GM12878 (cell line): ENCODE results near the gene NPIPB8. TPM values are rescaled to one million over a fixed set of nuclear protein-coding genes. Genes with fewer than 3 reads are reported as not detected.

Experiments used
- ATAC-seq: fragments of 200-7000 bp; cut with Tn5 transposase; 3 replicates; pipeline ENCODE4 v1.9.1; 2020; ENCODE audit warnings: mild to moderate bottlenecking, moderate library complexity
- BruUV-seq: library from RNA; stranded (reverse); fragments of 400-500 nt; replicated peaks from 2 replicates; lab custom pipeline; 2021; lab: Mats Ljungman, UMichigan
- CTCF ChIA-PET: fragments of 300-600 bp; sonication (Branson Sonifier 250); formaldehyde crosslinking; extraction: SDS; loops from one replicate; lab custom pipeline; 2021; ENCODE audit warnings: inconsistent platforms; lab: Yijun Ruan, JAX
- POLR2A ChIA-PET: fragments of 350-600 bp; formaldehyde crosslinking; extraction: SDS; loops from one replicate; lab custom pipeline; 2021; ENCODE audit warnings: inconsistent platforms; lab: Charles Lee
- RAD21 ChIA-PET: fragments of 300-600 bp; sonication (Branson Sonifier 250); formaldehyde crosslinking; loops from one replicate; lab custom pipeline; 2023; ENCODE audit warnings: antibody characterized with exemption; ENCODE audit not compliant: unreplicated experiment; lab: Charles Lee
- SMC1A ChIA-PET: fragments of 300-600 bp; sonication (Branson Sonifier 250); formaldehyde crosslinking; loops from one replicate; lab custom pipeline; 2023; ENCODE audit not compliant: unreplicated experiment, uncharacterized antibody; lab: Charles Lee
- DNase-seq: peaks from one replicate; pipeline ENCODE4 v3.0.0-alpha.2; 2011; ENCODE audit warnings: low read depth, low spot score
- FAIRE-seq: peaks from 3 replicates; lab custom pipeline; 2011; peaks lifted over from hg19 to GRCh38; lab: Jason Lieb, UNC
- H2AFZ ChIP-seq: 2 replicates; pipeline ENCODE4 v1.6.0; 2011; ENCODE audit warnings: low read depth, low read length, control low read depth; ENCODE audit not compliant: control insufficient read depth
- H3K27ac ChIP-seq: 2 replicates; pipeline ENCODE4 v1.5.1; 2011; ENCODE audit warnings: control low read depth; ENCODE audit not compliant: control insufficient read depth, insufficient read depth
- H3K27me3 ChIP-seq, 2 experiments: replicated peaks in 1 of 2; 2 replicates each; pipeline versions ENCODE4 v1.6.0 to v1.6.1; 2011; ENCODE audit warnings: low read length in 1 of 2; ENCODE audit not compliant: control insufficient read depth in 2 of 2, insufficient read depth in 2 of 2
- H3K36me3 ChIP-seq, 2 experiments: 2 replicates each; pipeline ENCODE4 v1.5.1; 2011; ENCODE audit warnings: low read length in 1 of 2; ENCODE audit not compliant: control insufficient read depth in 2 of 2, insufficient read depth in 2 of 2
- H3K4me1 ChIP-seq: 2 replicates; pipeline ENCODE4 v1.6.1; 2011; ENCODE audit warnings: mild to moderate bottlenecking, low read length, moderate library complexity, mixed read lengths; ENCODE audit not compliant: control insufficient read depth, insufficient read depth
- H3K4me2 ChIP-seq: 2 replicates; pipeline ENCODE4 v1.6.0; 2011; ENCODE audit warnings: control low read depth; ENCODE audit not compliant: control insufficient read depth, insufficient read depth
- H3K4me3 ChIP-seq: fragments of 200-600 bp; sonication (generic); 2 replicates; pipeline ENCODE4 v1.5.1; 2016
- H3K79me2 ChIP-seq: 2 replicates; pipeline ENCODE4 v1.6.0; 2011; ENCODE audit warnings: low read length; ENCODE audit not compliant: control insufficient read depth, insufficient read depth
- H3K9ac ChIP-seq: 2 replicates; pipeline ENCODE4 v1.8.0; 2011; ENCODE audit warnings: low read length, control low read depth, mixed read lengths; ENCODE audit not compliant: control insufficient read depth, insufficient read depth
- H3K9me3 ChIP-seq: replicated peaks from 3 replicates; pipeline ENCODE4 v1.5.1; 2011; ENCODE audit warnings: mild to moderate bottlenecking, low read length; ENCODE audit not compliant: control insufficient read depth, insufficient read depth
- H4K20me1 ChIP-seq: 2 replicates; pipeline ENCODE4 v1.6.0; 2011; ENCODE audit not compliant: control insufficient read depth, insufficient read depth
- CREM ChIP-seq: IDR thresholded peaks from 2 replicates; pipeline ENCODE4 v1.6.1; 2014; ENCODE audit warnings: antibody characterized with exemption, low read depth
- GATAD2B ChIP-seq: fragments of 450-650 bp; conservative IDR thresholded peaks from 2 replicates; pipeline ENCODE4 v1.6.1; 2017; ENCODE audit warnings: low read depth, mild to moderate bottlenecking, moderate library complexity
- NFXL1 ChIP-seq: fragments of 450-650 bp; IDR thresholded peaks from 2 replicates; pipeline ENCODE4 v1.6.1; 2017; ENCODE audit warnings: antibody characterized with exemption, mild to moderate bottlenecking, borderline replicate concordance
- POU2F2 ChIP-seq: IDR thresholded peaks from 3 replicates; pipeline ENCODE4 v1.6.1; 2011; ENCODE audit warnings: low read depth, mild to moderate bottlenecking, low read length, borderline replicate concordance
- RB1 ChIP-seq: fragments of 450-650 bp; formaldehyde crosslinking; IDR thresholded peaks from 2 replicates; pipeline ENCODE4 v1.6.1; 2017; ENCODE audit warnings: mild to moderate bottlenecking, borderline replicate concordance
- SIX5 ChIP-seq: IDR thresholded peaks from 2 replicates; pipeline ENCODE4 v1.6.1; 2011; ENCODE audit warnings: mild to moderate bottlenecking, low read depth, low read length, moderate library complexity; ENCODE audit not compliant: severe bottlenecking
- WGBS: methylation state at CpG from one replicate; pipeline ENCODE4 v1.1.6; 2016; ENCODE audit warnings: low lambda C conversion rate; ENCODE audit not compliant: insufficient replicate concordance, insufficient coverage; ENCODE audit errors: missing lambda C conversion rate; 5-methylcytosine and 5-hydroxymethylcytosine counted together
- in situ Hi-C: fragments of 300-500 bp; cut with MboI; formaldehyde crosslinking; loops from 9 replicates; pipeline ENCODE4 v1.14.3; 2018; ENCODE audit warnings: mixed read lengths
- intact Hi-C: fragments of 100-400 bp; cut with micrococcal nuclease; formaldehyde crosslinking; loops from one replicate; pipeline ENCODE4 v1.14.2; 2022; ENCODE audit not compliant: unreplicated experiment
- polyA plus RNA-seq, 11 experiments: library from polyadenylated mRNA; depleted of rRNA in 4 of 11; unstranded in 6 of 11; stranded (reverse) in 5 of 11; fragments of >200 nt; fragmentation: Nextera tagmentation in 4 of 11; fragmentation: Illumina TruSeq in 1 of 11; extraction: Ambion mirVana in 4 of 11; extraction: Trizol in 1 of 11; gene quantifications; 1 replicate in 1 of 11; 2 replicates in 10 of 11; pipeline versions ENCODE4 v1.2.1 to v1.2.3, GENCODE V29; 2011 to 2016; ENCODE audit warnings: inconsistent platforms in 2 of 11, missing spikeins in 2 of 11, low read depth in 1 of 11
- total RNA-seq, 4 experiments: library from RNA; depleted of rRNA in 3 of 4; stranded (reverse); fragments of >200 nt in 3 of 4; fragmentation: Illumina TruSeq in 1 of 4; extraction: Trizol in 1 of 4; gene quantifications; 2 replicates each; pipeline versions ENCODE4 v1.2.1 to v1.2.3, GENCODE V29; 2013 to 2021
- TF ChIP-seq, protein P1 (sequence below): fragments of 450-650 bp; formaldehyde crosslinking; IDR thresholded peaks from 2 replicates; pipeline ENCODE4 v1.5.0; 2022; ENCODE audit warnings: mild to moderate bottlenecking, missing genetic modification characterization
- TF ChIP-seq, protein P2 (sequence below): fragments of 450-650 bp; IDR thresholded peaks from 2 replicates; pipeline ENCODE4 v1.6.1; 2017; ENCODE audit warnings: mild to moderate bottlenecking, moderate library complexity
- TF ChIP-seq, protein P3 (sequence below): fragments of 450-650 bp; conservative IDR thresholded peaks from 2 replicates; pipeline ENCODE4 v1.6.1; 2017; ENCODE audit warnings: mild to moderate bottlenecking, moderate library complexity
- TF ChIP-seq, protein P4 (sequence below): IDR thresholded peaks from 2 replicates; pipeline ENCODE4 v1.6.1; 2012; ENCODE audit warnings: low read depth, low read length, improper control_type of control experiment
- TF ChIP-seq, protein P5 (sequence below): IDR thresholded peaks from 2 replicates; pipeline ENCODE4 v1.6.1; 2011; ENCODE audit warnings: low read depth, low read length, improper control_type of control experiment, borderline replicate concordance
- TF ChIP-seq, protein P6 (sequence below): IDR thresholded peaks from 2 replicates; pipeline ENCODE4 v1.6.1; 2011; ENCODE audit warnings: mild to moderate bottlenecking, low read depth, low read length, moderate library complexity; ENCODE audit not compliant: insufficient replicate concordance

Gene NPIPB8
- total and polyA plus RNA-seq, 10 of the 15 experiments (the other 5 are each of a cell fraction or from before 2014, with no cell fraction given), result 0.03 to 1.2 (median 0.56) TPM; not detected in 5

DNA sequence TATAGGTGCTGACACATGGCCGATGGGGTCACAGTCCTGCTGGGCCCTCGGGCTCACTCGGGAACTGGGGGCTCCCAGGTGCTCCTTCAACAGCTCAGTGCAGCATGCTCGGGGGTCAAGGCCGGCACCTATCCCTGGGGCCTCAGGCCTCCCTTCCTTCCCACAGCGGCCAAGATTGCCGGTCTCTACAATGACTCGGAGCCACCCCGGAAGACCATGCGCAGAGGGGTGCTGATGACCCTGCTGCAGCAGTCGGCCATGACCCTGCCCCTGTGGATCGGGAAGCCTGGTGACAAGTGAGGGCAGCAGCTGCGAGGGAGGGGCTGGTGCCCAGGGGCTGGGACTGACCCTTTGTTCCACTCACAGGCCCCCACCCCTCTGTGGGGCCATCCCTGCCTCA, 47.9 kb upstream of the NPIPB8 start:
- ChIA-PET POLR2A (no interaction called here), RAD21 (no interaction called here), CTCF (no interaction called here), SMC1A (no interaction called here)
- peaks cover 8 to 16% of the 10 kb centered on the region in 2 experiments; a peak in 3 of 4 replicates for H3K36me3 ChIP-seq
- H3K27me3 ChIP-seq, result no peaks in the 10 kb centered on the region
- no peak overlapping the region for H3K4me3 ChIP-seq
- no peak for FAIRE-seq
- no peak for DNase-seq
- no peak overlapping the region for H2AFZ ChIP-seq
- no peaks in the 10 kb centered on the region for H3K9me3 ChIP-seq
- no peaks in the 10 kb centered on the region for H3K79me2 ChIP-seq
- no peak overlapping the region for H3K9ac ChIP-seq
- no peak for ATAC-seq
- intact Hi-C loops (no loop called here), in situ Hi-C loops (no loop called here)
- no peaks in the 10 kb centered on the region; the same call in 1 of the 2 replicates for H3K4me1 ChIP-seq
- H3K27ac ChIP-seq, result no peak overlapping the region
- BruUV-seq, result no TSS peak
- H3K4me2 ChIP-seq, result no peak overlapping the region
- 86% methylated on average over 11 of the region's 13 CpGs for WGBS
- no peaks in the 10 kb centered on the region for H4K20me1 ChIP-seq
- TF ChIP-seq CREM, result no peak
- TF ChIP-seq, protein P1, sequence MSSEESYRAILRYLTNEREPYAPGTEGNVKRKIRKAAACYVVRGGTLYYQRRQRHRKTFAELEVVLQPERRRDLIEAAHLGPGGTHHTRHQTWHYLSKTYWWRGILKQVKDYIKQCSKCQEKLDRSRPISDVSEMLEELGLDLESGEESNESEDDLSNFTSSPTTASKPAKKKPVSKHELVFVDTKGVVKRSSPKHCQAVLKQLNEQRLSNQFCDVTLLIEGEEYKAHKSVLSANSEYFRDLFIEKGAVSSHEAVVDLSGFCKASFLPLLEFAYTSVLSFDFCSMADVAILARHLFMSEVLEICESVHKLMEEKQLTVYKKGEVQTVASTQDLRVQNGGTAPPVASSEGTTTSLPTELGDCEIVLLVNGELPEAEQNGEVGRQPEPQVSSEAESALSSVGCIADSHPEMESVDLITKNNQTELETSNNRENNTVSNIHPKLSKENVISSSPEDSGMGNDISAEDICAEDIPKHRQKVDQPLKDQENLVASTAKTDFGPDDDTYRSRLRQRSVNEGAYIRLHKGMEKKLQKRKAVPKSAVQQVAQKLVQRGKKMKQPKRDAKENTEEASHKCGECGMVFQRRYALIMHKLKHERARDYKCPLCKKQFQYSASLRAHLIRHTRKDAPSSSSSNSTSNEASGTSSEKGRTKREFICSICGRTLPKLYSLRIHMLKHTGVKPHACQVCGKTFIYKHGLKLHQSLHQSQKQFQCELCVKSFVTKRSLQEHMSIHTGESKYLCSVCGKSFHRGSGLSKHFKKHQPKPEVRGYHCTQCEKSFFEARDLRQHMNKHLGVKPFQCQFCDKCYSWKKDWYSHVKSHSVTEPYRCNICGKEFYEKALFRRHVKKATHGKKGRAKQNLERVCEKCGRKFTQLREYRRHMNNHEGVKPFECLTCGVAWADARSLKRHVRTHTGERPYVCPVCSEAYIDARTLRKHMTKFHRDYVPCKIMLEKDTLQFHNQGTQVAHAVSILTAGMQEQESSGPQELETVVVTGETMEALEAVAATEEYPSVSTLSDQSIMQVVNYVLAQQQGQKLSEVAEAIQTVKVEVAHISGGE (CRISPR knock-in tag), result no peak
- TF ChIP-seq, protein P2, sequence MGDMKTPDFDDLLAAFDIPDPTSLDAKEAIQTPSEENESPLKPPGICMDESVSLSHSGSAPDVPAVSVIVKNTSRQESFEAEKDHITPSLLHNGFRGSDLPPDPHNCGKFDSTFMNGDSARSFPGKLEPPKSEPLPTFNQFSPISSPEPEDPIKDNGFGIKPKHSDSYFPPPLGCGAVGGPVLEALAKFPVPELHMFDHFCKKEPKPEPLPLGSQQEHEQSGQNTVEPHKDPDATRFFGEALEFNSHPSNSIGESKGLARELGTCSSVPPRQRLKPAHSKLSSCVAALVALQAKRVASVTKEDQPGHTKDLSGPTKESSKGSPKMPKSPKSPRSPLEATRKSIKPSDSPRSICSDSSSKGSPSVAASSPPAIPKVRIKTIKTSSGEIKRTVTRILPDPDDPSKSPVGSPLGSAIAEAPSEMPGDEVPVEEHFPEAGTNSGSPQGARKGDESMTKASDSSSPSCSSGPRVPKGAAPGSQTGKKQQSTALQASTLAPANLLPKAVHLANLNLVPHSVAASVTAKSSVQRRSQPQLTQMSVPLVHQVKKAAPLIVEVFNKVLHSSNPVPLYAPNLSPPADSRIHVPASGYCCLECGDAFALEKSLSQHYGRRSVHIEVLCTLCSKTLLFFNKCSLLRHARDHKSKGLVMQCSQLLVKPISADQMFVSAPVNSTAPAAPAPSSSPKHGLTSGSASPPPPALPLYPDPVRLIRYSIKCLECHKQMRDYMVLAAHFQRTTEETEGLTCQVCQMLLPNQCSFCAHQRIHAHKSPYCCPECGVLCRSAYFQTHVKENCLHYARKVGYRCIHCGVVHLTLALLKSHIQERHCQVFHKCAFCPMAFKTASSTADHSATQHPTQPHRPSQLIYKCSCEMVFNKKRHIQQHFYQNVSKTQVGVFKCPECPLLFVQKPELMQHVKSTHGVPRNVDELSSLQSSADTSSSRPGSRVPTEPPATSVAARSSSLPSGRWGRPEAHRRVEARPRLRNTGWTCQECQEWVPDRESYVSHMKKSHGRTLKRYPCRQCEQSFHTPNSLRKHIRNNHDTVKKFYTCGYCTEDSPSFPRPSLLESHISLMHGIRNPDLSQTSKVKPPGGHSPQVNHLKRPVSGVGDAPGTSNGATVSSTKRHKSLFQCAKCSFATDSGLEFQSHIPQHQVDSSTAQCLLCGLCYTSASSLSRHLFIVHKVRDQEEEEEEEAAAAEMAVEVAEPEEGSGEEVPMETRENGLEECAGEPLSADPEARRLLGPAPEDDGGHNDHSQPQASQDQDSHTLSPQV, result no peak
- TF ChIP-seq, protein P3, sequence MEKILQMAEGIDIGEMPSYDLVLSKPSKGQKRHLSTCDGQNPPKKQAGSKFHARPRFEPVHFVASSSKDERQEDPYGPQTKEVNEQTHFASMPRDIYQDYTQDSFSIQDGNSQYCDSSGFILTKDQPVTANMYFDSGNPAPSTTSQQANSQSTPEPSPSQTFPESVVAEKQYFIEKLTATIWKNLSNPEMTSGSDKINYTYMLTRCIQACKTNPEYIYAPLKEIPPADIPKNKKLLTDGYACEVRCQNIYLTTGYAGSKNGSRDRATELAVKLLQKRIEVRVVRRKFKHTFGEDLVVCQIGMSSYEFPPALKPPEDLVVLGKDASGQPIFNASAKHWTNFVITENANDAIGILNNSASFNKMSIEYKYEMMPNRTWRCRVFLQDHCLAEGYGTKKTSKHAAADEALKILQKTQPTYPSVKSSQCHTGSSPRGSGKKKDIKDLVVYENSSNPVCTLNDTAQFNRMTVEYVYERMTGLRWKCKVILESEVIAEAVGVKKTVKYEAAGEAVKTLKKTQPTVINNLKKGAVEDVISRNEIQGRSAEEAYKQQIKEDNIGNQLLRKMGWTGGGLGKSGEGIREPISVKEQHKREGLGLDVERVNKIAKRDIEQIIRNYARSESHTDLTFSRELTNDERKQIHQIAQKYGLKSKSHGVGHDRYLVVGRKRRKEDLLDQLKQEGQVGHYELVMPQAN, result no peak
- TF ChIP-seq GATAD2B, result no peak
- TF ChIP-seq, protein P4, sequence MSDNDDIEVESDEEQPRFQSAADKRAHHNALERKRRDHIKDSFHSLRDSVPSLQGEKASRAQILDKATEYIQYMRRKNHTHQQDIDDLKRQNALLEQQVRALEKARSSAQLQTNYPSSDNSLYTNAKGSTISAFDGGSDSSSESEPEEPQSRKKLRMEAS, result no peak
- no peak for TF ChIP-seq NFXL1
- TF ChIP-seq RB1, result no peak
- TF ChIP-seq, protein P5, sequence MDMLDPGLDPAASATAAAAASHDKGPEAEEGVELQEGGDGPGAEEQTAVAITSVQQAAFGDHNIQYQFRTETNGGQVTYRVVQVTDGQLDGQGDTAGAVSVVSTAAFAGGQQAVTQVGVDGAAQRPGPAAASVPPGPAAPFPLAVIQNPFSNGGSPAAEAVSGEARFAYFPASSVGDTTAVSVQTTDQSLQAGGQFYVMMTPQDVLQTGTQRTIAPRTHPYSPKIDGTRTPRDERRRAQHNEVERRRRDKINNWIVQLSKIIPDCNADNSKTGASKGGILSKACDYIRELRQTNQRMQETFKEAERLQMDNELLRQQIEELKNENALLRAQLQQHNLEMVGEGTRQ, result no peak
- TF ChIP-seq SIX5, result no peak
- TF ChIP-seq POU2F2, result no peak
- TF ChIP-seq, protein P6, sequence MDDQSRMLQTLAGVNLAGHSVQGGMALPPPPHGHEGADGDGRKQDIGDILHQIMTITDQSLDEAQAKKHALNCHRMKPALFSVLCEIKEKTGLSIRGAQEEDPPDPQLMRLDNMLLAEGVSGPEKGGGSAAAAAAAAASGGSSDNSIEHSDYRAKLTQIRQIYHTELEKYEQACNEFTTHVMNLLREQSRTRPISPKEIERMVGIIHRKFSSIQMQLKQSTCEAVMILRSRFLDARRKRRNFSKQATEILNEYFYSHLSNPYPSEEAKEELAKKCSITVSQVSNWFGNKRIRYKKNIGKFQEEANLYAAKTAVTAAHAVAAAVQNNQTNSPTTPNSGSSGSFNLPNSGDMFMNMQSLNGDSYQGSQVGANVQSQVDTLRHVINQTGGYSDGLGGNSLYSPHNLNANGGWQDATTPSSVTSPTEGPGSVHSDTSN, result no peak
